GM12878 (cell line): ENCODE results near the gene KIAA0319L. TPM values are rescaled to one million over a fixed set of nuclear protein-coding genes. Genes with fewer than 3 reads are reported as not detected.
A peak's percentile ranks its signal among the peaks of the same experiment; 100 is the strongest.

Experiments
- ATF2 ChIP-seq: IDR thresholded peaks from 2 replicates; pipeline ENCODE4 v1.6.1; 2012; ENCODE audit warnings: low read length, inconsistent platforms
- ATF7 ChIP-seq: fragments of 450-650 bp; IDR thresholded peaks from 2 replicates; pipeline ENCODE4 v1.6.1; 2016; ENCODE audit warnings: low read depth, mild to moderate bottlenecking
- BHLHE40 ChIP-seq, 2 experiments: fragments of 450-650 bp in 1 of 2; IDR thresholded peaks; 2 replicates each; pipeline ENCODE4 v1.6.1; 2011 to 2017; ENCODE audit warnings: low read depth in 2 of 2, borderline replicate concordance in 1 of 2, improper control_type of control experiment in 1 of 2, low read length in 1 of 2, mild to moderate bottlenecking in 1 of 2
- CBX3 ChIP-seq: fragments of 200-600 bp; sonication (generic); IDR thresholded peaks from 2 replicates; pipeline ENCODE4 v1.6.1; 2016; ENCODE audit warnings: low read depth, borderline replicate concordance
- E2F4 ChIP-seq: IDR thresholded peaks from 2 replicates; pipeline ENCODE4 v1.6.1; 2012; ENCODE audit warnings: low read depth, low read length, improper control_type of control experiment
- HCFC1 ChIP-seq: fragments of 150-350 bp; IDR thresholded peaks from 2 replicates; pipeline ENCODE4 v1.6.1; 2014; ENCODE audit warnings: low read length
- IKZF1 ChIP-seq: fragments of 450-650 bp; conservative IDR thresholded peaks from 2 replicates; pipeline ENCODE4 v1.6.1; 2017; ENCODE audit warnings: antibody characterized with exemption, mild to moderate bottlenecking
- KLF5 ChIP-seq: fragments of 450-650 bp; IDR thresholded peaks from 2 replicates; pipeline ENCODE4 v1.6.1; 2014; ENCODE audit warnings: mild to moderate bottlenecking; ENCODE audit not compliant: partially characterized antibody
- NRF1 ChIP-seq: conservative IDR thresholded peaks from 2 replicates; pipeline ENCODE4 v1.6.1; 2011; ENCODE audit warnings: mild to moderate bottlenecking, low read depth, low read length, improper control_type of control experiment
- PKNOX1 ChIP-seq: fragments of 450-650 bp; IDR thresholded peaks from 2 replicates; pipeline ENCODE4 v1.6.1; 2016; ENCODE audit warnings: mild to moderate bottlenecking
- POLR2AphosphoS2 ChIP-seq: IDR thresholded peaks from 2 replicates; pipeline ENCODE4 v1.6.1; 2011; ENCODE audit warnings: low read depth, mild to moderate bottlenecking, low read length, improper control_type of control experiment, moderate library complexity
- RAD21 ChIP-seq: IDR thresholded peaks from 2 replicates; pipeline ENCODE4 v1.6.1; 2011; ENCODE audit warnings: mild to moderate bottlenecking, low read depth, low read length, moderate library complexity; ENCODE audit not compliant: insufficient read depth
- SIN3A ChIP-seq: IDR thresholded peaks from 2 replicates; pipeline ENCODE4 v1.6.1; 2012; ENCODE audit warnings: low read depth, low read length, improper control_type of control experiment
- TBL1XR1 ChIP-seq: IDR thresholded peaks from 2 replicates; pipeline ENCODE4 v1.6.1; 2012; ENCODE audit warnings: low read depth, low read length, improper control_type of control experiment
- ZNF622 ChIP-seq: fragments of 450-650 bp; IDR thresholded peaks from 2 replicates; pipeline ENCODE4 v1.6.1; 2017; ENCODE audit warnings: mild to moderate bottlenecking, inconsistent platforms
- polyA plus RNA-seq, 11 experiments: library from polyadenylated mRNA; depleted of rRNA in 4 of 11; unstranded in 6 of 11; stranded (reverse) in 5 of 11; fragments of >200 nt; fragmentation: Nextera tagmentation in 4 of 11; fragmentation: Illumina TruSeq in 1 of 11; extraction: Ambion mirVana in 4 of 11; extraction: Trizol in 1 of 11; gene quantifications; 1 replicate in 1 of 11; 2 replicates in 10 of 11; pipeline versions ENCODE4 v1.2.1 to v1.2.3, GENCODE V29; 2011 to 2016; ENCODE audit warnings: inconsistent platforms in 2 of 11, missing spikeins in 2 of 11, low read depth in 1 of 11
- total RNA-seq, 4 experiments: library from RNA; depleted of rRNA in 3 of 4; stranded (reverse); fragments of >200 nt in 3 of 4; fragmentation: Illumina TruSeq in 1 of 4; extraction: Trizol in 1 of 4; gene quantifications; 2 replicates each; pipeline versions ENCODE4 v1.2.1 to v1.2.3, GENCODE V29; 2013 to 2021
- TF ChIP-seq, protein P1 (sequence below): fragments of 450-650 bp; IDR thresholded peaks from 2 replicates; pipeline ENCODE4 v1.6.1; 2017; ENCODE audit warnings: mild to moderate bottlenecking
- TF ChIP-seq, protein P2 (sequence below): fragments of 450-650 bp; formaldehyde crosslinking; IDR thresholded peaks from 2 replicates; pipeline ENCODE4 v1.4.0; 2020; ENCODE audit warnings: mild to moderate bottlenecking, moderate library complexity
- TF ChIP-seq, protein P3 (sequence below): fragments of 150-350 bp; IDR thresholded peaks from 2 replicates; pipeline ENCODE4 v1.6.1; 2014; ENCODE audit warnings: mild to moderate bottlenecking, low read depth, low read length

Gene KIAA0319L
- total and polyA plus RNA-seq, 10 of the 15 experiments (the other 5 are each of a cell fraction or from before 2014, with no cell fraction given), result 2.6 to 57.8 (median 25.4) TPM

GRCh38 chr1:35505911-35506798 lies 51.0 kb downstream of the KIAA0319L start (continued):
- TF ChIP-seq E2F4 (no peak), SIN3A (no peak), TBL1XR1 (no peak; the same call in 1 of the 2 replicates), KLF5 (no peak), RAD21 (no peak), POLR2AphosphoS2 (no peak), PKNOX1 (peak; percentile 79), ATF2 (peak; percentile 80), IKZF1 (peak; percentile 86), NRF1 (no peak), CBX3 (no peak), ZNF622 (no peak), BHLHE40 (IDR thresholded peaks at IDR 0.05; ENCODE audit: borderline replicate concordance in 1 of 2, low read depth in 2 of 2, low read length in 1 of 2) (peak in 1 of 2 experiments; percentile 61; a peak in 2 of 4 replicates), HCFC1 (no peak), ATF7 (peak; percentile 80)
- TF ChIP-seq, protein P1, sequence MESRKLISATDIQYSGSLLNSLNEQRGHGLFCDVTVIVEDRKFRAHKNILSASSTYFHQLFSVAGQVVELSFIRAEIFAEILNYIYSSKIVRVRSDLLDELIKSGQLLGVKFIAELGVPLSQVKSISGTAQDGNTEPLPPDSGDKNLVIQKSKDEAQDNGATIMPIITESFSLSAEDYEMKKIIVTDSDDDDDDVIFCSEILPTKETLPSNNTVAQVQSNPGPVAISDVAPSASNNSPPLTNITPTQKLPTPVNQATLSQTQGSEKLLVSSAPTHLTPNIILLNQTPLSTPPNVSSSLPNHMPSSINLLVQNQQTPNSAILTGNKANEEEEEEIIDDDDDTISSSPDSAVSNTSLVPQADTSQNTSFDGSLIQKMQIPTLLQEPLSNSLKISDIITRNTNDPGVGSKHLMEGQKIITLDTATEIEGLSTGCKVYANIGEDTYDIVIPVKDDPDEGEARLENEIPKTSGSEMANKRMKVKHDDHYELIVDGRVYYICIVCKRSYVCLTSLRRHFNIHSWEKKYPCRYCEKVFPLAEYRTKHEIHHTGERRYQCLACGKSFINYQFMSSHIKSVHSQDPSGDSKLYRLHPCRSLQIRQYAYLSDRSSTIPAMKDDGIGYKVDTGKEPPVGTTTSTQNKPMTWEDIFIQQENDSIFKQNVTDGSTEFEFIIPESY, result no peak
- TF ChIP-seq, protein P2, sequence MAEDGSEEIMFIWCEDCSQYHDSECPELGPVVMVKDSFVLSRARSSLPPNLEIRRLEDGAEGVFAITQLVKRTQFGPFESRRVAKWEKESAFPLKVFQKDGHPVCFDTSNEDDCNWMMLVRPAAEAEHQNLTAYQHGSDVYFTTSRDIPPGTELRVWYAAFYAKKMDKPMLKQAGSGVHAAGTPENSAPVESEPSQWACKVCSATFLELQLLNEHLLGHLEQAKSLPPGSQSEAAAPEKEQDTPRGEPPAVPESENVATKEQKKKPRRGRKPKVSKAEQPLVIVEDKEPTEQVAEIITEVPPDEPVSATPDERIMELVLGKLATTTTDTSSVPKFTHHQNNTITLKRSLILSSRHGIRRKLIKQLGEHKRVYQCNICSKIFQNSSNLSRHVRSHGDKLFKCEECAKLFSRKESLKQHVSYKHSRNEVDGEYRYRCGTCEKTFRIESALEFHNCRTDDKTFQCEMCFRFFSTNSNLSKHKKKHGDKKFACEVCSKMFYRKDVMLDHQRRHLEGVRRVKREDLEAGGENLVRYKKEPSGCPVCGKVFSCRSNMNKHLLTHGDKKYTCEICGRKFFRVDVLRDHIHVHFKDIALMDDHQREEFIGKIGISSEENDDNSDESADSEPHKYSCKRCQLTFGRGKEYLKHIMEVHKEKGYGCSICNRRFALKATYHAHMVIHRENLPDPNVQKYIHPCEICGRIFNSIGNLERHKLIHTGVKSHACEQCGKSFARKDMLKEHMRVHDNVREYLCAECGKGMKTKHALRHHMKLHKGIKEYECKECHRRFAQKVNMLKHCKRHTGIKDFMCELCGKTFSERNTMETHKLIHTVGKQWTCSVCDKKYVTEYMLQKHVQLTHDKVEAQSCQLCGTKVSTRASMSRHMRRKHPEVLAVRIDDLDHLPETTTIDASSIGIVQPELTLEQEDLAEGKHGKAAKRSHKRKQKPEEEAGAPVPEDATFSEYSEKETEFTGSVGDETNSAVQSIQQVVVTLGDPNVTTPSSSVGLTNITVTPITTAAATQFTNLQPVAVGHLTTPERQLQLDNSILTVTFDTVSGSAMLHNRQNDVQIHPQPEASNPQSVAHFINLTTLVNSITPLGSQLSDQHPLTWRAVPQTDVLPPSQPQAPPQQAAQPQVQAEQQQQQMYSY (CRISPR knock-in tag), result no peak
- TF ChIP-seq, protein P3, sequence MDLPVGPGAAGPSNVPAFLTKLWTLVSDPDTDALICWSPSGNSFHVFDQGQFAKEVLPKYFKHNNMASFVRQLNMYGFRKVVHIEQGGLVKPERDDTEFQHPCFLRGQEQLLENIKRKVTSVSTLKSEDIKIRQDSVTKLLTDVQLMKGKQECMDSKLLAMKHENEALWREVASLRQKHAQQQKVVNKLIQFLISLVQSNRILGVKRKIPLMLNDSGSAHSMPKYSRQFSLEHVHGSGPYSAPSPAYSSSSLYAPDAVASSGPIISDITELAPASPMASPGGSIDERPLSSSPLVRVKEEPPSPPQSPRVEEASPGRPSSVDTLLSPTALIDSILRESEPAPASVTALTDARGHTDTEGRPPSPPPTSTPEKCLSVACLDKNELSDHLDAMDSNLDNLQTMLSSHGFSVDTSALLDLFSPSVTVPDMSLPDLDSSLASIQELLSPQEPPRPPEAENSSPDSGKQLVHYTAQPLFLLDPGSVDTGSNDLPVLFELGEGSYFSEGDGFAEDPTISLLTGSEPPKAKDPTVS, result no peak
